SK-N-DZ (cell line): ENCODE results near the gene RBM14.

Source experiments
- small RNA-seq, 2 experiments: library from RNA; depleted of rRNA; stranded (forward); fragments of <200 nt; gene quantifications; one replicate each; pipeline ENCODE3, GENCODE V24; 2014

Gene RBM14

Small RNA genes within 50 kb of the gene (small RNA-seq; reads per million reads assigned to genes)
- 0 to 0.13 reads per million in 2 experiments for gene RNU4-39P
